ENCODE results near the gene SMARCB1. TPM values are rescaled to one million over a fixed set of nuclear protein-coding genes. Genes with fewer than 3 reads are reported as not detected.

SMARCB1 gene
- total and polyA plus RNA-seq, 4 donors, result 39.2 to 69.6 (median 47.8) TPM

DNA sequence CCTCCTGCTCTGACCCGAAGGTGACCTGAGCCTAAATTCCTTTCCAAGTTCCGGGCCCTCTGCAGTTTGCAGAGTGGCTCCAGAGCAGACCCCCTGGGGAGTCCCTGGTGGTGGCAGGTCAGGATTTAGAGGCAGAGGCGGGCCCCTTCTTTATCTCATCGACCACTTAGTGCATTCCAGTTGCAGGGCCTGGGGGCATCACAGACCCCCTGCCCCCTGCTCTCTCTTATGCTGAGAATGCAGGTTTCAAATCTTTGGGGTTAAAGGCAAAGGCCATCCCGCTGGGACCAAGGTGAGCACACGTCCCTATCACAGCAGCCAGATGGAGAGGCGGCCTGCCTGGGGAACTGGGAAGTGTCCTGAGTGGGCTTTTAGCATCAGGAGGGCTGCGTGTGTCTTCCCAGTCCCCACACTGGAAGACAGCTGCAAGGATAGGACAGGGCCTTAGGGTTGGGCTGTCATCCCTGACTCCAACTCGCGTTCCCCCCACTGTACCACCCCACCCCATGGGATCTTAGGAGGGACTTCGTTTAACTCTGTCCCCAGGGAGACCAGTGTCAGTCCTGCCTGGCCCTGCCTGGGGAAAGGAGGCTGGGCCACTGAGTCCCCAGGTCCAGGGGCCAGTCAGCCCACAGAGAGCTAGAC, 40.7 kb downstream of the SMARCB1 start:
- TF ChIP-seq, protein P1, sequence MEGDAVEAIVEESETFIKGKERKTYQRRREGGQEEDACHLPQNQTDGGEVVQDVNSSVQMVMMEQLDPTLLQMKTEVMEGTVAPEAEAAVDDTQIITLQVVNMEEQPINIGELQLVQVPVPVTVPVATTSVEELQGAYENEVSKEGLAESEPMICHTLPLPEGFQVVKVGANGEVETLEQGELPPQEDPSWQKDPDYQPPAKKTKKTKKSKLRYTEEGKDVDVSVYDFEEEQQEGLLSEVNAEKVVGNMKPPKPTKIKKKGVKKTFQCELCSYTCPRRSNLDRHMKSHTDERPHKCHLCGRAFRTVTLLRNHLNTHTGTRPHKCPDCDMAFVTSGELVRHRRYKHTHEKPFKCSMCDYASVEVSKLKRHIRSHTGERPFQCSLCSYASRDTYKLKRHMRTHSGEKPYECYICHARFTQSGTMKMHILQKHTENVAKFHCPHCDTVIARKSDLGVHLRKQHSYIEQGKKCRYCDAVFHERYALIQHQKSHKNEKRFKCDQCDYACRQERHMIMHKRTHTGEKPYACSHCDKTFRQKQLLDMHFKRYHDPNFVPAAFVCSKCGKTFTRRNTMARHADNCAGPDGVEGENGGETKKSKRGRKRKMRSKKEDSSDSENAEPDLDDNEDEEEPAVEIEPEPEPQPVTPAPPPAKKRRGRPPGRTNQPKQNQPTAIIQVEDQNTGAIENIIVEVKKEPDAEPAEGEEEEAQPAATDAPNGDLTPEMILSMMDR (IDR thresholded peaks at IDR 0.05; ENCODE audit: control extremely low read depth, extremely low read depth), result no peak
- H3K9me3 ChIP-seq (ENCODE audit: control insufficient read depth in 4 of 4, insufficient read depth in 3 of 4, low read length in 3 of 4), result no peaks in the 10 kb centered on the region
- H3K27me3 ChIP-seq (ENCODE audit: control insufficient read depth in 3 of 3, insufficient read depth in 3 of 3, low read length in 2 of 3), result no peaks in the 10 kb centered on the region
- ATAC-seq (ENCODE audit: insufficient read depth, low FRiP score) (no peak), DNase-seq (no peak)
- no peak overlapping the region for H3K4me3 ChIP-seq
- peaks cover 0 to 70% (median 56%) of the 10 kb centered on the region in 4 donors for H3K36me3 ChIP-seq (ENCODE audit: control insufficient read depth in 4 of 4, insufficient read depth in 4 of 4, low read length in 4 of 4)
- WGBS, 2 donors, result 90 to 92% methylated on average over 11 of the region's 11 CpGs
- H3K27ac ChIP-seq (ENCODE audit: low read depth in 1 of 2, low read length in 1 of 2), result peak overlapping the region in 1 of 2 donors; percentile 86
- no peak overlapping the region for H3K9ac ChIP-seq (ENCODE audit: insufficient read depth in 1 of 2, low read length in 2 of 2)
- H3K4me1 ChIP-seq (ENCODE audit: control insufficient read depth in 5 of 5, insufficient read depth in 5 of 5, low read length in 5 of 5), result peaks cover 0 to 6% (median 0%) of the 10 kb centered on the region in 5 donors

DNA sequence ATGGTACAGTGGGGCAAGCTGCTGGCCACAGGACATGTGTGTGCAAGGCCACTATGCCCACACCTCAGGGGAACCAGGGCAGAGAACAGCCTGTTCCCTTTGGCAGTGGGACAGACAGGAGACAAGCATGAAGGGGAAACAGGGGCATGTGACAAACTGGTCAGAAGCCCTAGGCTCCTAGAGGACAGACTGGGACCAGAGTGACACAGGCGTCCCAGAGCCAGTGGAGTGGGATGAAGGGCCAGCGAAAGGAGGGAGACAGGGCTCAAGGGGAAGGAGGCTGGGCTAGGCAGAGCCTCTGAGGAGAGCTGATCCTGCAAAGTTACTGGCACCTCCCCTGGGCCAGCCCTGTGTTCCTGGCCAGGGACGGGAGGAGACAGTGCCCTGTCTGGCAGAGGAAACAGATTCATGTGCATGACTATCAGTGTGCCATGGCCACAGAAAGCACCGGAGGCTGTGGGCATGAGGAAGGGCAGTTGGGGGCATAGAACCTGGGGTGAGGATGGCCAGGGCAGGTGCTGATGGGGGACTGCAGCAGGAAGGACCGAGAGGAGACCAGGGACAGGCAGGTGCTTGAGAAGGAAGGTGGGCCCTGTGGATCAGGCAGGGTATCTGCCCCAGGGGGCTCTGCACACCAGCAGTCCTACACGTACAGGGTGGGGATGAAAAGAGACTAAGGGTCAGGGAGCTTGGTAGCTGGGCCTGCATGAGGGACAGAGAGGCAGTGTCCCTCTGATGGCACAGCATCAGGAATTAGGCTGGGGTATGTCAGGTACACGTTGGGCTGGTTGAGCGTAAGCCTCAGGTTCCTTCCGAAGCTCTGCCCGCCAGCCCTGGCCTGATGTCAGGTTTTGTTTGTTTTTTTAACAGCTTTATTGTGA, 42.3 kb downstream of the SMARCB1 start:
- DNase-seq (no peak), ATAC-seq (ENCODE audit: insufficient read depth, low FRiP score) (no peak)
- peak overlapping the region in 1 of 2 donors; percentile 86 for H3K27ac ChIP-seq (ENCODE audit: low read depth in 1 of 2, low read length in 1 of 2)
- H3K9ac ChIP-seq (ENCODE audit: insufficient read depth in 1 of 2, low read length in 2 of 2), result no peak overlapping the region
- TF ChIP-seq, protein P1 (IDR thresholded peaks at IDR 0.05; ENCODE audit: control extremely low read depth, extremely low read depth), result no peak
- 94 to 96% methylated on average over 10 of the region's 10 CpGs for WGBS, 2 donors
- H3K4me1 ChIP-seq (ENCODE audit: control insufficient read depth in 5 of 5, insufficient read depth in 5 of 5, low read length in 5 of 5), result peaks cover 0 to 6% (median 0%) of the 10 kb centered on the region in 5 donors
- H3K36me3 ChIP-seq (ENCODE audit: control insufficient read depth in 4 of 4, insufficient read depth in 4 of 4, low read length in 4 of 4), result peaks cover 0 to 70% (median 51%) of the 10 kb centered on the region in 4 donors
- H3K9me3 ChIP-seq (ENCODE audit: control insufficient read depth in 4 of 4, insufficient read depth in 3 of 4, low read length in 3 of 4), result no peaks in the 10 kb centered on the region
- H3K4me3 ChIP-seq, result no peak overlapping the region
- no peaks in the 10 kb centered on the region for H3K27me3 ChIP-seq (ENCODE audit: control insufficient read depth in 3 of 3, insufficient read depth in 3 of 3, low read length in 2 of 3)

DNA sequence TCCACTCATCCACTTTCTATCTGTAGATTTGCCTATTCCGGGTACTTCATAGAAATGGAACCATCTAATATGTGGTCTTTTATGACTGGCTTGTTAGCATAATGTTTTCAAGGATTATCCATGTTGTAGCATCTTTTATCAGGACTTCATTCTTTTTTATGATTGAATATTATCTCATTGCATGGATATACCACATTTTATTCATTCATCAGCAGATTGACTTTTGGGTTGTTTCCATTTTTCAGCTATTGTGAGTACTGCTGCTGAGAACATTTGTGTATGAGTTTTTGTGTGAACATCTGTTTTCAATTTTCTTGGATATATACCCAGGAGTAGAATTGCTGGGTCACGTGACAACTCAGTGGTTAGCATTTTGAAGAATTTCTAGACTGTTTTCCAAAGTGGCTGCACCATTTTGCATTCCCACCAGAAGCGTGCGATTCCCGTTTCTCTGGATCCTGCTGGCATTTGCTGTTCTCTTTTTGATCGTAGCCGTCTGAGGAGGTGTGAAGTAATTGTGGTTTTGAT, 43.1 kb downstream of the SMARCB1 start:
- Histone ChIP-seq H3K27ac (ENCODE audit: low read depth in 1 of 2, low read length in 1 of 2) (peak overlapping the region in 1 of 2 donors; percentile 86), H3K4me3 (no peak overlapping the region), H3K36me3 (ENCODE audit: control insufficient read depth in 4 of 4, insufficient read depth in 4 of 4, low read length in 4 of 4) (peaks cover 0 to 67% (median 47%) of the 10 kb centered on the region in 4 donors), H3K9ac (ENCODE audit: insufficient read depth in 1 of 2, low read length in 2 of 2) (no peak overlapping the region), H3K27me3 (ENCODE audit: control insufficient read depth in 3 of 3, insufficient read depth in 3 of 3, low read length in 2 of 3) (no peaks in the 10 kb centered on the region), H3K4me1 (ENCODE audit: control insufficient read depth in 5 of 5, insufficient read depth in 5 of 5, low read length in 5 of 5) (peaks cover 0 to 6% (median 0%) of the 10 kb centered on the region in 5 donors), H3K9me3 (ENCODE audit: control insufficient read depth in 4 of 4, insufficient read depth in 3 of 4, low read length in 3 of 4) (no peaks in the 10 kb centered on the region)
- DNase-seq (no peak), ATAC-seq (ENCODE audit: insufficient read depth, low FRiP score) (no peak)
- TF ChIP-seq, protein P1 (IDR thresholded peaks at IDR 0.05; ENCODE audit: control extremely low read depth, extremely low read depth), result no peak
- WGBS, 2 donors, result 76 to 86% methylated on average over 7 of the region's 7 CpGs

Measured in lung (tissue), 12 donors.